ENCODE results near the gene RELL2.

RELL2 gene

DNA sequence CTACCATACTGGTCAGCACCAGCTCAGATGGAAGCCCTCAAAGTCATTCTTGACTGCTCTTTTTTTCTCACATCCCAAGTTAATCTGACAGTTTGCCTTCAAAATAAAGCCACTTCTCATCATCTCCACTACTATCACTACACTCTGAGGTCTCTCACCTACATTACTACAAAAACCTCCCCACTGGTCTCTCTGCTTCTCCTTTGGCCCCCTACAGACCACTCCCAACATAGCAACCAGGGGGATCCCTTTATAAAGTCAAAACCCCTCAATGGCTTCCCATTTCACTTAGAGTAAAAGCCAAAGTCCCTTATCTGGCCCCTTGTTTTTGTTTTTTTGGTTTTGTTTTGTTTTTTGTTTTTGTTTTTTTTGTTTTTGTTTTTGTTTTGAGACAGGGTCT, 40.6 kb downstream of the RELL2 start:
- no peak for DNase-seq (ENCODE audit: low read depth)

DNA sequence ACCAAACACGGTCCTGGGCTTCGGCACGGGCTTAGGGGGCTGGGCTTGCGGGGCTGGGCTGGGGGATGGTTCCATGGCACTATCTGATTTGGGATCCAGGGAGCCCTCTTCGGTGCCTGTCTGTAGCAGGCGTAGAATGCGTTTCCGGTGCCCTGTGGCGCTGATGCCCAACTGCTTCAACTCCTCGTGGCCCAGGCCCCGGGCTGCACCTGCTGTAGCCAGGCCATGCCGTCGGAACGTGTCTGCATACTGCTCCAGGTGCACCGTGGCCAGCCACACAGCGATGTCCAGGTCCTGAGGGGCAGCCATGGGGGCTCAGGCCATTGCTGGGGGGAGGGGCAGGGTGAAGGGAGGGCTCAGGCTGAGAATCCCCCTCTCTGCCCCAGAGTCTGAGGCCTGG, 43.4 kb downstream of the RELL2 start:
- no peak for DNase-seq (ENCODE audit: low read depth)

DNA sequence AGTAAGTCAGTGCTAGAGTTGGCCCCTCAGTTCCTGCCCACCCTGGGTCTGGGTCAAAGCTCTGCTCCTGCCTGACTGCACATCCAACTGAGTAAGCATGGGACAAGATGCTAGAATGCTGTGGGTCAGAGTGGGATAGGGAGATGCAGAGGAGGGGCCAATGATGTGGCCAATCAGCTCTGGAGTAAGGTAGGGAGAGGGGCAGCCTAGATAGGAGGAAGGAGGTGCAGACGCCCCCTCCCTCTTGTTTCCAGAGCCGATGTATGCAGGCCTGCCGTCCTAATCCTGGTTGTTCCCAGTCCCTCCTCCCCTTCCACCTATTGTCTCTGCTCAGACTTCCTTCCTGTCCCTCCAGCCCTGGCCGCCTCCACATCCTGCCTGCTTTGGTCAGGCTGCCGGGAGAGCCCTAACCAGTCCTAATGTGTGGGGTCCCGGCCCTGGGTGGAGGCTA, 44.0 kb downstream of the RELL2 start:
- DNase-seq (ENCODE audit: low read depth), result no peak

DNA sequence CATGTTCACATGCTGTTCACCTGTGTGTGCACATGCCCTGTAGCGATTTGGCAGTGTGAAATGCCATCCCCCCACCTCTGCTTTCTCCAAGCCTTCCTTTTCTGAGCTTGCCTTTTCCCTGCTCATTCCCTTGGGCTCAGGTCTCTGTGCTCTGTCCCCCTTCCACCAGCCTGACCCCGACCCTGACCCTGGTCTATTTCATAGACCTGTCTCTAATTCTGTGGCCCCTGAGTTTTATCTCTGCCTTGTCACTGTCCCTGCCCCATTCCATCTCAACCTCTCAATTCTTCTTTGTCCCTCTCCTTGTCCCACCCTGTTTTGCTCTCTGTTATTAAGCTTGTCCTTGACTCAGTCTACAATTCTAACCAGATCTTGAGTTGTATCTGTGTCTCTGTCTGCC, 44.5 kb downstream of the RELL2 start:
- no peak for DNase-seq (ENCODE audit: low read depth)

DNA sequence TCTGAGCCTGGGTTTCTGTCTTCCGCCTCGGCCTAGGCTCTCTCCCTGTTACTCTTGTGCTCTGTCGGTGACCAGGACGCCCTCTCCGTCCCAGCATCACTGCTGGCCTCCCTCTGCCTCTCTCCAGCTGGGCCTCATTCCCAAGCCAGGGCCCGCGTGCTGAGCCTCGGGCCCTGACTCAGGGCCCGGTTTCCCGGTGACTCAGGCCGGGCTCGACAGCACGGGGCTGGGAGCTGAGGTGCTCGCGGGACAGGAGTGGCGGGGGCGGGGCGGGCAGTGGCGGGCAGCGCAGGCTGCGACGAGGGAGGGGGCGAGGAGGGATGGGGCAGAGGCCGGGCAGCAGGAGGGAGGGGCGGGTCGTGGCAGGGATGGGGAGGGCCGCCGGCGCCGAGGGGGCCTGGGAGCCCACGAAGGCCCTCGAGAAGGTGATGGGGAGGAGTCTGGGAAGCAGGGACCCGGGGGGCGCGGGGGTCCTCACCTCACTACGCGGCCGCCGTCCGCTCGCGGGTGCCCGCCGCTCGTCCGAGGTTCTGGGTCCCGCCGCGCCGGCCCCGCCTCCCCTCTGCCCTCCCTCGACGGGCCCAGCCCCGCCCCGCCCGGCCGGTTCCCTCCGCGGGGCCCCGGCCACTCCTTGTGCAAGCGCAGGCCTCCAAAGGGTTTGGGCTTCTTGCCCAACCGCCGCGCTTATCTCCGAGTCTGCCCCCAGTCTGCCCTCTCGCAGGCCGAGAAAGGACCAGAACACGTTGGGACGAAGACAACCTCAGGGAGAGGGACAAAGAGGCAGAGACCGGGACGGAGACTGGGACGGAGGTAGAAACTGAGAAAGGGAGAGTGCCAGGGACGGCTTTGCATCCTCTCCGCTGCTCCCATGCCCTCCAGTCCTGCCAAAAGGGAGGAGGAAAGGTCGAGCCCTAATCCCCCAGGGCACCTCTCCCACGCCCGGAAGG, 45.2 kb downstream of the RELL2 start, which contains the start of gene ARAP3:
Gene ARAP3, minus strand, starts transcription at position 536 of the 947 bp plus-strand sequence. CDS start 1,744 bp downstream, outside the sequence.
- DNase-seq (ENCODE audit: low read depth), result no peak

DNA sequence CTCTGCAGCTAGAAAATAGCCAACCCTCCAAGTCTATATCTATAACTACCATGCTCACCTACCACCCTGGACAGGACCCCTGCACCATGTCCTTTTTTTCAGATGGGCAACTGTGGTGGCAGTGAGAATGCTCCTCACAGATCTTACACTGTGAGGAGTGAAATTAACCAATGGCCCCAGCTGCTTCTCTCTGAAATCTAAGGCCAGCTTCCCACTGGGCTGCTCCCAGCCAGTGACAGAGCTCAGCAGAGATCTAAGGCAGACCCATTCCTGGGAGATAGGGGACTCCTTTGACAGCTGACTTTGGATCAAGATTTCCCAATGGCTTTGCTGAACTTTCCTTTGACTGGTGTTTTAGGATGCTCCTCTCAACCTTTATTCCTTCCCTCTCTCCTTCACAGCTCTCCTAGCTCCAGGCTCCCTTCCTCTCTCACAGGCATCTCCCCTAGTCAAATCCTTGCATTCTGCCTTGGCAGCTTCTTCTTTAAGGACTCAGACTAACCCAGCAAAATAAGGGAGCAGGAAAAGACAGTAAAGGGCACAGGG, 46.9 kb downstream of the RELL2 start:
- no peak for DNase-seq (ENCODE audit: low read depth)

DNA sequence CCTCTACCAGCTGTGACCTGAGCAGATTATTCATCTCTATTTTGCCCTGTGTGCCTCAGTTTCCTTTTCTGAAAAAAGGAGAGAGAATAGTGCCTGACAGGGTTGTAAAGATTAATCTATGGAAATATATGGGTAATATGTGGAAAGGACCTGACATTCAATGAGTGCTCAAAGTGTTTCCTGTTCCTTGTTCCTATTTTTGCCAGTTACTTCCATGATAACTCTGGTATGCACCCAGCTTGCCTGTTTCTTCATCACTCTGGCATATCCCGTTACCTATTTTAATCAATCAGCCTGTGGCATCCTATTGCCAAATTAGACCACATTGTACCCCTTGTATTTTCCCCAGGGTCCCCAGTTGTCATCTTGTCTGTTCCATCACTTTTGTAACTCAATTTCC, 48.8 kb downstream of the RELL2 start:
- DNase-seq (ENCODE audit: low read depth), result no peak

DNA sequence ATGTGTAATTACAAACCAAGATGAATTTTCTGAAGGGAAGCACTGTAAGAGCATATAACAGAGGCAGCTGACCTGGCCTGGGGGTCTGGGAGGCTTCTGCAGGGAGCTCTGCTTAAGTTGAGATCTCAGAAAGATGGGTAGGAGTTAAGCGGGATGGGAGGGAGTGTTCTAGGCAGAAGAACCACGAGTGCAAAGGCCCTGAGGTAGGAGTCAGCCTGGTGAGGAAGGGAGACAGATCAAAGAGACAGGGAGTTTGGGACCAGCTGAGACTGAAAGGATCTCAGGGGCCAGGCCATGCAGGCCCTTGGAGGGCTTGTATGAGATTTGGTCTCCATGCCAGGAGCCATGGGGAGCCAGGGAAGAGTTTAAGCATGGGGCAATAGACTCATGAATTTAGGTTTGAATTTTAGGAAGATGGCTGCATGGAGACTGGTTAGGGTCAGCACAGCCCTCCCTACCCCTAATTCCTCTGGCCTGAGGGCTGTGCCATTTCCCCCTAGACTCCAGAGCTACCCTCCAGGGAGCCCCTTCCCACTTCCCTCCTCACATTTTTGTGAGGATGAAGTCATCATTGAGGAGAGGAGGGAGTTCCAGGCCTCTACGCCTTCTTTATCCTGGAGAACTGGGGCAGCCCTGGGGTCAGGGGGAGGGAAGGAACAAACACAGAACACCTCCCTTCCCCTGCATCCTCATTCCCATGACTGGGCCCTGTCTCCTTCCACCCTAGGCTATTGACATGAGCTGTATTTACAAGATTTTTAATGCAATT, 50.0 kb downstream of the RELL2 start:
- no peak for DNase-seq (ENCODE audit: low read depth)
